H1 (cell line): ENCODE measurements around the gene COX17. TPM values are rescaled to one million over a fixed set of nuclear protein-coding genes. Genes with fewer than 3 reads are reported as not detected.

Source experiments
- CTCF ChIA-PET: fragments of 300-600 bp; sonication (Branson Sonifier 250); formaldehyde crosslinking; loops from one replicate; lab custom pipeline; 2021; ENCODE audit not compliant: partially characterized antibody; lab: Charles Lee
- POLR2A ChIA-PET: fragments of 300-600 bp; sonication (Branson Sonifier 250); formaldehyde crosslinking; loops from one replicate; lab custom pipeline; 2021; ENCODE audit warnings: inconsistent platforms; ENCODE audit not compliant: partially characterized antibody; lab: Charles Lee
- DNase-seq, 2 experiments: peaks; one replicate each; pipeline versions ENCODE4 v3.0.0 to v3.0.0-alpha.2; 2010 to 2022; ENCODE audit warnings: low spot score in 2 of 2, low read depth in 1 of 2, mixed read lengths in 1 of 2
- FAIRE-seq: peaks from 2 replicates; lab custom pipeline; 2011; peaks lifted over from hg19 to GRCh38; lab: Jason Lieb, UNC
- H2AFZ ChIP-seq: 2 replicates; pipeline ENCODE4 v1.8.1; 2012; ENCODE audit warnings: low read length, inconsistent platforms
- H2AK5ac ChIP-seq: 2 replicates; pipeline ENCODE4 v1.6.1; 2013; ENCODE audit warnings: low read depth, low read length
- H2BK120ac ChIP-seq: replicated peaks from 2 replicates; pipeline ENCODE3; 2013; ENCODE audit warnings: low read depth, low read length, inconsistent platforms
- H2BK12ac ChIP-seq: 2 replicates; pipeline ENCODE4 v1.6.1; 2013; ENCODE audit warnings: low read depth, low read length
- H2BK15ac ChIP-seq: 2 replicates; pipeline ENCODE4 v1.6.1; 2013; ENCODE audit warnings: low read length
- H2BK20ac ChIP-seq: 2 replicates; pipeline ENCODE4 v1.6.1; 2013; ENCODE audit warnings: low read length
- H2BK5ac ChIP-seq: 2 replicates; pipeline ENCODE4 v1.6.1; 2013; ENCODE audit warnings: low read depth, low read length
- H3K14ac ChIP-seq: 2 replicates; pipeline ENCODE4 v1.6.1; 2013; ENCODE audit warnings: inconsistent platforms; ENCODE audit not compliant: insufficient read length
- H3K18ac ChIP-seq: 2 replicates; pipeline ENCODE4 v1.6.1; 2013; ENCODE audit warnings: low read length; ENCODE audit errors: extremely low read depth
- H3K23ac ChIP-seq: 2 replicates; pipeline ENCODE4 v1.6.1; 2013; ENCODE audit warnings: inconsistent platforms; ENCODE audit not compliant: insufficient read length
- H3K23me2 ChIP-seq: 2 replicates; pipeline ENCODE4 v1.6.1; 2013; ENCODE audit warnings: low read depth, low read length
- H3K27ac ChIP-seq: 2 replicates; pipeline ENCODE4 v1.6.1; 2011; ENCODE audit warnings: low read depth, low read length, inconsistent platforms
- H3K27me3 ChIP-seq, 4 experiments: replicated peaks in 1 of 4; 1 replicate in 1 of 4; 2 replicates in 3 of 4; pipeline versions ENCODE4 v1.6.1 to v1.8.1; 2011 to 2013; ENCODE audit warnings: low read length in 3 of 4, mild to moderate bottlenecking in 3 of 4, inconsistent platforms in 2 of 4, mixed read lengths in 2 of 4, moderate library complexity in 1 of 4; ENCODE audit not compliant: control insufficient read depth in 3 of 4, insufficient read depth in 3 of 4; ENCODE audit errors: extremely low read depth in 1 of 4
- H3K36me3 ChIP-seq, 4 experiments: 2 replicates each; pipeline versions ENCODE4 v1.6.1 to v1.8.1; 2011 to 2013; ENCODE audit warnings: mild to moderate bottlenecking in 4 of 4, low read length in 3 of 4, moderate library complexity in 2 of 4, control low read depth in 1 of 4, inconsistent platforms in 1 of 4; ENCODE audit not compliant: insufficient read depth in 4 of 4, control insufficient read depth in 2 of 4
- H3K4ac ChIP-seq: replicated peaks from 2 replicates; pipeline ENCODE3; 2013; ENCODE audit warnings: low read length, low read depth, mixed read lengths, inconsistent platforms; ENCODE audit not compliant: insufficient read length
- H3K4me1 ChIP-seq, 4 experiments: replicated peaks in 1 of 4; 1 replicate in 1 of 4; 2 replicates in 3 of 4; pipeline versions ENCODE4 v1.6.1 to v1.8.1; 2011 to 2013; ENCODE audit warnings: low read length in 3 of 4, inconsistent platforms in 2 of 4, mixed read lengths in 1 of 4; ENCODE audit not compliant: insufficient read depth in 4 of 4, control insufficient read depth in 3 of 4
- H3K4me2 ChIP-seq, 2 experiments: 2 replicates each; pipeline versions ENCODE4 v1.6.1 to v1.8.1; 2011 to 2013; ENCODE audit warnings: low read depth in 2 of 2, low read length in 2 of 2, control low read depth in 1 of 2, inconsistent platforms in 1 of 2, mild to moderate bottlenecking in 1 of 2; ENCODE audit not compliant: insufficient read depth in 1 of 2
- H3K4me3 ChIP-seq, 4 experiments: fragments of 200-600, 300-600 bp in 1 of 4; sonication (generic), shearing (Covaris generic), sonication (Bioruptor Twin) in 1 of 4; 2 replicates each; pipeline versions ENCODE4 v1.5.1 to v1.8.1; 2011 to 2016; ENCODE audit warnings: low read length in 4 of 4, low read depth in 3 of 4, control low read depth in 2 of 4, inconsistent platforms in 2 of 4, mild to moderate bottlenecking in 2 of 4, mixed read lengths in 1 of 4, moderate library complexity in 1 of 4; ENCODE audit not compliant: insufficient read depth in 2 of 4; ENCODE audit errors: extremely low read depth in 1 of 4
- H3K56ac ChIP-seq: replicated peaks from 2 replicates; pipeline ENCODE3; 2013; ENCODE audit warnings: low read depth, mild to moderate bottlenecking, mixed read lengths, low read length, inconsistent platforms; ENCODE audit not compliant: insufficient read length
- H3K79me1 ChIP-seq: 2 replicates; pipeline ENCODE4 v1.6.1; 2013; ENCODE audit warnings: low read depth, low read length, control low read depth
- H3K79me2 ChIP-seq, 2 experiments: 2 replicates each; pipeline versions ENCODE4 v1.6.1 to v1.8.1; 2012 to 2013; ENCODE audit warnings: low read length in 2 of 2, mild to moderate bottlenecking in 2 of 2, inconsistent platforms in 1 of 2; ENCODE audit not compliant: insufficient read depth in 2 of 2, control insufficient read depth in 1 of 2
- H3K9ac ChIP-seq, 4 experiments: replicated peaks in 1 of 4; 1 replicate in 1 of 4; 2 replicates in 3 of 4; pipeline versions ENCODE4 v1.6.1 to v1.8.1; 2011 to 2013; ENCODE audit warnings: low read depth in 3 of 4, low read length in 3 of 4, control low read depth in 2 of 4, mild to moderate bottlenecking in 2 of 4, moderate library complexity in 2 of 4, inconsistent platforms in 1 of 4; ENCODE audit errors: extremely low read depth in 1 of 4
- H3K9me3 ChIP-seq, 2 experiments: 2 replicates each; pipeline versions ENCODE4 v1.6.1 to v1.8.1; 2012 to 2013; ENCODE audit warnings: mild to moderate bottlenecking in 2 of 2, moderate library complexity in 2 of 2, control low read depth in 1 of 2, inconsistent platforms in 1 of 2, low read depth in 1 of 2, low read length in 1 of 2, mixed read lengths in 1 of 2; ENCODE audit not compliant: insufficient read depth in 2 of 2
- H4K20me1 ChIP-seq, 2 experiments: replicated peaks in 1 of 2; 2 replicates each; pipeline versions ENCODE3 to v1.8.1; 2011 to 2013; ENCODE audit warnings: inconsistent platforms in 2 of 2, low read length in 2 of 2, mild to moderate bottlenecking in 1 of 2; ENCODE audit not compliant: insufficient read depth in 2 of 2, control insufficient read depth in 1 of 2
- H4K5ac ChIP-seq: 2 replicates; pipeline ENCODE4 v1.6.1; 2013; ENCODE audit warnings: low read length, low read depth, mixed read lengths, inconsistent platforms; ENCODE audit not compliant: insufficient read length
- H4K8ac ChIP-seq: 2 replicates; pipeline ENCODE4 v1.8.0; 2013; ENCODE audit warnings: mild to moderate bottlenecking, moderate library complexity, low read length, inconsistent platforms; ENCODE audit not compliant: insufficient read depth; ENCODE audit errors: extremely low read depth
- H4K91ac ChIP-seq: replicated peaks from 2 replicates; pipeline ENCODE3; 2013; ENCODE audit warnings: low read length, mixed read lengths, inconsistent platforms; ENCODE audit not compliant: insufficient read length
- FOSL1 ChIP-seq: IDR thresholded peaks from 2 replicates; pipeline ENCODE4 v1.6.1; 2011; ENCODE audit warnings: mild to moderate bottlenecking, low read depth, low read length, moderate library complexity; ENCODE audit not compliant: insufficient read depth
- JUND ChIP-seq: IDR thresholded peaks from 2 replicates; pipeline ENCODE4 v1.6.1; 2011; ENCODE audit warnings: mild to moderate bottlenecking, improper control_type of control experiment, low read length
- KDM4A ChIP-seq: IDR thresholded peaks from one replicate; pipeline ENCODE4 v1.7.1; 2012; ENCODE audit warnings: low read depth, mild to moderate bottlenecking, moderate library complexity, low read length, inconsistent platforms; ENCODE audit not compliant: severe bottlenecking
- NANOG ChIP-seq: IDR thresholded peaks from 2 replicates; pipeline ENCODE4 v1.6.1; 2011; ENCODE audit warnings: low read length, low read depth, mild to moderate bottlenecking, inconsistent platforms; ENCODE audit not compliant: insufficient read depth, poor library complexity, severe bottlenecking
- RFX5 ChIP-seq: IDR thresholded peaks from 2 replicates; pipeline ENCODE4 v1.6.1; 2011; ENCODE audit warnings: low read depth, low read length, improper control_type of control experiment, borderline replicate concordance
- TEAD4 ChIP-seq: IDR thresholded peaks from 2 replicates; pipeline ENCODE4 v1.6.1; 2012; ENCODE audit warnings: low read depth, low read length, inconsistent platforms, mixed read lengths
- YY1 ChIP-seq: IDR thresholded peaks from 2 replicates; pipeline ENCODE4 v1.6.1; 2011; ENCODE audit warnings: low read depth, mild to moderate bottlenecking, low read length
- WGBS, 2 experiments: shearing (Covaris generic) in 1 of 2; methylation state at CpG; one replicate each; pipeline versions ENCODE4 v1.1.6 to v1.1.7; 2013 to 2015; ENCODE audit warnings: low lambda C conversion rate in 2 of 2, mixed read lengths in 2 of 2, inconsistent platforms in 1 of 2, low coverage in 1 of 2, missing lambda C conversion rate in 1 of 2; ENCODE audit not compliant: insufficient replicate concordance in 2 of 2, insufficient coverage in 1 of 2, insufficient read length in 1 of 2; ENCODE audit errors: extremely low coverage in 1 of 2, missing lambda C conversion rate in 1 of 2; 5-methylcytosine and 5-hydroxymethylcytosine counted together
- polyA plus RNA-seq, 7 experiments: library from polyadenylated mRNA; depleted of rRNA in 3 of 7; stranded (reverse) in 5 of 7; unstranded in 2 of 7; fragments of >200 nt in 5 of 7; fragments of 200-250 nt in 2 of 7; gene quantifications; 1 replicate in 5 of 7; 2 replicates in 1 of 7; 4 replicates in 1 of 7; pipeline versions ENCODE4 v1.2.1 to v1.2.3, GENCODE V29; 2011 to 2013; ENCODE audit warnings: missing spikeins in 2 of 7, mixed read lengths in 2 of 7
- total RNA-seq: library from RNA; stranded (reverse); fragmentation: NEBNext Ultra II Directional; extraction: Animal tissue kit (Norgen Biotek cat#: 25700); gene quantifications from 2 replicates; pipeline ENCODE4 v1.2.1, GENCODE V29; 2021

COX17 gene
- total and polyA plus RNA-seq, 2 of the 8 experiments (the other 6 are each of a cell fraction or from before 2014, with no cell fraction given): 34.2 to 43.0 TPM

- Histone ChIP-seq H3K27ac (no peak overlapping the region), H4K8ac (no peak overlapping the region), H3K36me3 (no peaks in the 10 kb centered on the region), H3K4me3 (no peak overlapping the region), H3K4ac (no peak overlapping the region), H3K27me3 (no peaks in the 10 kb centered on the region), H4K91ac (no peak overlapping the region), H3K9me3 (no peaks in the 10 kb centered on the region), H3K56ac (no peak overlapping the region), H2AFZ (peak overlapping the region; percentile 67; the same call in 1 of the 2 replicates), H2BK12ac (no peak overlapping the region; the same call in 1 of the 2 replicates), H3K23me2 (no peaks in the 10 kb centered on the region), H2BK120ac (no peak overlapping the region), H4K5ac (no peak overlapping the region), H3K23ac (no peak overlapping the region), H3K79me1 (no peaks in the 10 kb centered on the region), H3K9ac (no peak overlapping the region), H3K4me2 (no peak overlapping the region), H4K20me1 (no peaks in the 10 kb centered on the region), H3K14ac (no peak overlapping the region), H2BK20ac (0 out of 2 replicates have a peak overlapping the region, but pooled peaks have one; percentile 13), H3K79me2 (no peaks in the 10 kb centered on the region), H2BK15ac (no peak overlapping the region), H3K4me1 (peaks cover 0 to 6% (median 1%) of the 10 kb centered on the region in 4 experiments; a peak in 2 of 7 replicates), H3K18ac (no peak overlapping the region), H2AK5ac (no peak overlapping the region), H2BK5ac (no peak overlapping the region)
- no peak for FAIRE-seq
- TF ChIP-seq KDM4A (no peak), JUND (no peak), TEAD4 (no peak), NANOG (no peak), YY1 (no peak), FOSL1 (no peak), RFX5 (no peak)
- DNase-seq: no peak
- 86% methylated on average over 8 of the region's 8 CpGs; no CpG with 5 or more reads in 1 of the 2 experiments for WGBS, 2 experiments
- ChIA-PET POLR2A (no interaction called here), CTCF (interaction anchor here (1.2 to 1.6 kb wide), 2 partner anchors 10 to 30 kb away, joined by 3 read pairs; no protein-coding TSS in a partner anchor)
These were observed 46.9 kb downstream of the COX17 start for GRCh38 chr3:119630128-119630879.
